A673 (cell line): ENCODE results near the gene PELI3. TPM values are rescaled to one million over a fixed set of nuclear protein-coding genes. Genes with fewer than 3 reads are reported as not detected.

Experiments used
- BruUV-seq: library from RNA; stranded (reverse); fragments of 400-500 nt; replicated peaks from 2 replicates; lab custom pipeline; 2021; lab: Mats Ljungman, UMichigan
- CTCF ChIA-PET: fragments of 300-600 bp; sonication (Branson Sonifier 250); formaldehyde crosslinking; loops from one replicate; lab custom pipeline; 2022; ENCODE audit warnings: antibody characterized with exemption; lab: Charles Lee
- POLR2A ChIA-PET: fragments of 300-600 bp; sonication (Branson Sonifier 250); formaldehyde crosslinking; loops from one replicate; lab custom pipeline; 2022; ENCODE audit warnings: antibody characterized with exemption; ENCODE audit not compliant: low non-redundant PET; lab: Charles Lee
- DNase-seq: peaks from one replicate; pipeline ENCODE4 v3.0.0-alpha.2; 2015; ENCODE audit warnings: low spot score
- H3K27ac ChIP-seq: fragments of 200-600 bp; sonication (generic); 2 replicates; pipeline ENCODE4 v1.5.1; 2016; ENCODE audit warnings: mixed run types, low read depth, mild to moderate bottlenecking, mixed read lengths, antibody characterized with exemption, low read length; ENCODE audit not compliant: poor library complexity, severe bottlenecking
- H3K27me3 ChIP-seq: fragments of 200-600 bp; sonication (generic); replicated peaks from 2 replicates; pipeline ENCODE4 v1.6.1; 2017; ENCODE audit warnings: mixed run types, low read depth, mild to moderate bottlenecking, mixed read lengths, antibody characterized with exemption, low read length; ENCODE audit not compliant: insufficient read depth, poor library complexity
- H3K36me3 ChIP-seq: fragments of 200-600 bp; sonication (generic); 2 replicates; pipeline ENCODE4 v1.6.1; 2016; ENCODE audit warnings: mixed run types, mild to moderate bottlenecking, mixed read lengths, antibody characterized with exemption, low read length; ENCODE audit not compliant: insufficient read depth, poor library complexity, severe bottlenecking
- H3K4me1 ChIP-seq: fragments of 200-600 bp; sonication (generic); 2 replicates; pipeline ENCODE4 v1.6.1; 2017; ENCODE audit warnings: mixed run types, mild to moderate bottlenecking, mixed read lengths, antibody characterized with exemption, low read length; ENCODE audit not compliant: insufficient read depth, poor library complexity, severe bottlenecking
- H3K4me3 ChIP-seq: fragments of 200-600 bp; sonication (generic); 2 replicates; pipeline ENCODE4 v1.5.1; 2016; ENCODE audit warnings: low read depth, mixed run types, mild to moderate bottlenecking, mixed read lengths, low read length; ENCODE audit not compliant: poor library complexity, severe bottlenecking
- H3K9me3 ChIP-seq: fragments of 200-600 bp; sonication (generic); 2 replicates; pipeline ENCODE4 v1.6.1; 2016; ENCODE audit warnings: mixed run types, low read depth, mild to moderate bottlenecking, mixed read lengths, antibody characterized with exemption, low read length; ENCODE audit not compliant: poor library complexity, severe bottlenecking
- EZH2 ChIP-seq: fragments of 200-600 bp; sonication (generic); IDR thresholded peaks from 2 replicates; pipeline ENCODE4 v1.6.1; 2017; ENCODE audit warnings: borderline replicate concordance, low read depth, mild to moderate bottlenecking, mixed read lengths, antibody characterized with exemption, low read length; ENCODE audit not compliant: poor library complexity, severe bottlenecking
- intact Hi-C: fragments of 100-400 bp; cut with micrococcal nuclease; formaldehyde crosslinking; loops from one replicate; pipeline ENCODE4 v1.10.0; 2022; ENCODE audit not compliant: unreplicated experiment
- total RNA-seq: library from RNA; stranded (reverse); gene quantifications from 2 replicates; pipeline ENCODE4 v1.2.3, GENCODE V29; 2021
- TF ChIP-seq, protein P1 (sequence below): fragments of 300-800, 200-600 bp; sonication (generic); conservative IDR thresholded peaks from 2 replicates; pipeline ENCODE4 v1.5.1; 2017; ENCODE audit warnings: low read depth, mild to moderate bottlenecking, antibody characterized with exemption, low read length, moderate library complexity, mixed read lengths

The PELI3 gene
- total RNA-seq, 1 experiment from 2014 or later: 15.4 TPM

DNA sequence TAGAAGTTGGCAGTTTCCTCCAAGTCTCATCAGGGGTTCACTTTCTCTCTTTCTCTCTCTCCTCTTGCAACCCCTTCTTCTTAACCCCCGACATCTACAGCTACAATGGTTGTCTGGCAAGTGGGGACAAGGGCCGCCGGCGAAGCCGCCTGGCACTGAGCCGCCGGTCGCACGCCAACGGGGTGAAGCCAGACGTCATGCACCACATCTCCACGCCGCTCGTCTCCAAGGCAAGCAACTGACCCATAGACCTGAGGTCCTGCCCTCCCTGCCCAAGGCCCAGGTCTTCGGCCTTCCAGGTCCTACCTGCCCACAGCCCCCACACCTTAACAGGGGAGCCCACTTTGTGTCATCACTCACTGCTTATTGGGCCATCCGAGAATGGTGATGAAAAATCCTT is 4.4 kb downstream of the PELI3 start:
- Histone ChIP-seq H3K36me3 (peaks cover 13% of the 10 kb centered on the region), H3K4me1 (no peaks in the 10 kb centered on the region), H3K4me3 (no peak overlapping the region), H3K9me3 (no peaks in the 10 kb centered on the region), H3K27ac (no peak overlapping the region), H3K27me3 (no peaks in the 10 kb centered on the region)
- no TSS peak for BruUV-seq
- CTCF ChIA-PET: interaction anchor here (0.6 kb wide), 1 partner anchor 65 kb away, joined by 4 read pairs; no protein-coding TSS in a partner anchor
- no peak for DNase-seq
- POLR2A ChIA-PET: no interaction called here
- intact Hi-C loops: no loop called here
- no peak for TF ChIP-seq EZH2
- TF ChIP-seq, protein P1, sequence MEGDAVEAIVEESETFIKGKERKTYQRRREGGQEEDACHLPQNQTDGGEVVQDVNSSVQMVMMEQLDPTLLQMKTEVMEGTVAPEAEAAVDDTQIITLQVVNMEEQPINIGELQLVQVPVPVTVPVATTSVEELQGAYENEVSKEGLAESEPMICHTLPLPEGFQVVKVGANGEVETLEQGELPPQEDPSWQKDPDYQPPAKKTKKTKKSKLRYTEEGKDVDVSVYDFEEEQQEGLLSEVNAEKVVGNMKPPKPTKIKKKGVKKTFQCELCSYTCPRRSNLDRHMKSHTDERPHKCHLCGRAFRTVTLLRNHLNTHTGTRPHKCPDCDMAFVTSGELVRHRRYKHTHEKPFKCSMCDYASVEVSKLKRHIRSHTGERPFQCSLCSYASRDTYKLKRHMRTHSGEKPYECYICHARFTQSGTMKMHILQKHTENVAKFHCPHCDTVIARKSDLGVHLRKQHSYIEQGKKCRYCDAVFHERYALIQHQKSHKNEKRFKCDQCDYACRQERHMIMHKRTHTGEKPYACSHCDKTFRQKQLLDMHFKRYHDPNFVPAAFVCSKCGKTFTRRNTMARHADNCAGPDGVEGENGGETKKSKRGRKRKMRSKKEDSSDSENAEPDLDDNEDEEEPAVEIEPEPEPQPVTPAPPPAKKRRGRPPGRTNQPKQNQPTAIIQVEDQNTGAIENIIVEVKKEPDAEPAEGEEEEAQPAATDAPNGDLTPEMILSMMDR: no peak

DNA sequence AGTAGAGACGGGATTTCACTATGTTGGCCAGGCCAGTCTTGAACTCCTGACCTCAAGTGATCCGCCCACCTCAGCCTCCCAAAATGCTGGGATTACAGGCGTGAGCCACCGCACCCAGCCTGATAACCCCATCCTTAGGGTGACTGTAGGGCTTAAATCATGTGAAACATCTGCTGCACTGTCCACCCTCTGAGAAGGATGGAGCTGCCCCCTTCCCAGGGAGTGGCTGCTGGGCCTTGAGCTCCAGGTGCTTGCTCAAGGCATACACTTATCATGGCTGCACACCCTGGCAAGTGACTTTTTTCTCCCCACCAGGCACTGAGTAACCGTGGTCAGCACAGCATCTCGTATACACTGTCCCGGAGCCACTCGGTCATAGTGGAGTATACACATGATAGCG is 5.3 kb downstream of the PELI3 start:
- ChIA-PET POLR2A (no interaction called here), CTCF (interaction anchor here (0.6 kb wide), 1 partner anchor 65 kb away, joined by 4 read pairs; no protein-coding TSS in a partner anchor)
- Histone ChIP-seq H3K9me3 (no peaks in the 10 kb centered on the region), H3K27me3 (no peaks in the 10 kb centered on the region), H3K4me1 (no peaks in the 10 kb centered on the region), H3K36me3 (peaks cover 17% of the 10 kb centered on the region), H3K4me3 (no peak overlapping the region), H3K27ac (no peak overlapping the region)
- TF ChIP-seq EZH2: no peak
- TF ChIP-seq, protein P1: no peak
- BruUV-seq: no TSS peak
- DNase-seq: no peak
- intact Hi-C loops: no loop called here

DNA sequence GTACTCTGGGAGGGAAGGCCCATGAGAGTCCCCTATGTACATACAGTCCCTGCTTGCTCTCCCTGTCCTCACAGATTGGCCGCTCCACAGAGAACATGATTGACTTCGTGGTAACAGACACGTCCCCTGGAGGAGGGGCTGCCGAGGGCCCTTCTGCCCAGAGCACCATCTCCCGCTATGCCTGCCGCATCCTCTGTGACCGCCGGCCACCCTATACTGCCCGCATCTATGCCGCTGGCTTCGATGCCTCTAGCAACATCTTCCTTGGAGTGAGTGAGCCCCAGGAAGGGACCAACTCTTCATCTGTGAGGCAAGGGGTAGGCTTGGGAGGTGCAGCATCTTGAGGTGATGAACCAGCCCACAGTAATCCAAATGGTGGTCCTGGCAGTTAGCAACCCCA is 6.5 kb downstream of the PELI3 start:
- peaks cover 17% of the 10 kb centered on the region for H3K36me3 ChIP-seq
- intact Hi-C loops: no loop called here
- H3K27ac ChIP-seq: no peak overlapping the region
- no peaks in the 10 kb centered on the region for H3K27me3 ChIP-seq
- no peak for DNase-seq
- H3K4me1 ChIP-seq: no peaks in the 10 kb centered on the region
- CTCF ChIA-PET: no interaction called here
- TF ChIP-seq, protein P1: no peak
- no peak for TF ChIP-seq EZH2
- POLR2A ChIA-PET: no interaction called here
- no peaks in the 10 kb centered on the region for H3K9me3 ChIP-seq
- no TSS peak for BruUV-seq
- H3K4me3 ChIP-seq: no peak overlapping the region
